ENCODE results near the gene XPNPEP3.

Gene XPNPEP3

GRCh38 chr22:40922484-40923303 lies 65.7 kb downstream of the XPNPEP3 start:
- DNase-seq = no peak

DNA sequence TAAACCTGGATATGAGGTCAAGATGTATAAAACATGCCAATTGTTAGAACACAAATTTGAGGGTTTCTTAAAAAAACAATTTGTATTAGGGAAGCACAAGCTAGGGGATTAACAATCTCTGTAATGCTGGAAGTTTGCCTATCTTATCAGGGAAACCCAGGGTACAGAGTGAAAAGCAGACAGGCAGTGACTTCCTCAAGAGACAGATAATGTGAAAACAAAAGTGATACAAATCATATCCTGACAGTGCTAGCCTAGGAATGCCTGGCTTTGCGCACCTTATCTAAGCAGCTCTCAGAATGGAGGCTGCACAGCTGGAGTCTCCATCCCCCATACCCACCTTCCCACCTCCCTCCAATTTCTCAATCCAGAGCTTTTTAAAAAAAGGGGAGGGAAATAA lies 71.7 kb downstream of the XPNPEP3 start:
- Histone ChIP-seq H3K4me1 (ENCODE audit: control insufficient read depth, insufficient read depth, low read length, poor library complexity, severe bottlenecking) (no peaks in the 10 kb centered on the region), H3K27ac (ENCODE audit: insufficient read depth, low read length, poor library complexity, severe bottlenecking) (no peak overlapping the region), H3K36me3 (ENCODE audit: control insufficient read depth, insufficient read depth, low read length) (peaks cover 37% of the 10 kb centered on the region), H3K27me3 (replicated peaks; ENCODE audit: control insufficient read depth, insufficient read depth, low read length, poor library complexity, severe bottlenecking) (no peaks in the 10 kb centered on the region), H3K9me3 (ENCODE audit: control insufficient read depth, low read length) (no peaks in the 10 kb centered on the region), H3K4me3 (ENCODE audit: insufficient read depth, low read depth, low read length, poor library complexity, severe bottlenecking) (no peak overlapping the region)
- no peak for DNase-seq

More at GRCh38 chr22:40922484-40923303, 65.7 kb downstream of the XPNPEP3 start:
- Histone ChIP-seq H3K27me3 (replicated peaks; ENCODE audit: control insufficient read depth, insufficient read depth, low read length, poor library complexity, severe bottlenecking) (no peaks in the 10 kb centered on the region), H3K36me3 (ENCODE audit: control insufficient read depth, insufficient read depth, low read length) (peaks cover 30% of the 10 kb centered on the region), H3K4me3 (ENCODE audit: insufficient read depth, low read depth, low read length, poor library complexity, severe bottlenecking) (no peak overlapping the region), H3K9me3 (ENCODE audit: control insufficient read depth, low read length) (no peaks in the 10 kb centered on the region), H3K27ac (ENCODE audit: insufficient read depth, low read length, poor library complexity, severe bottlenecking) (peak overlapping the region; percentile 14), H3K4me1 (ENCODE audit: control insufficient read depth, insufficient read depth, low read length, poor library complexity, severe bottlenecking) (no peaks in the 10 kb centered on the region)

- Histone ChIP-seq H3K9me3 (ENCODE audit: control insufficient read depth, low read length) (no peaks in the 10 kb centered on the region), H3K36me3 (ENCODE audit: control insufficient read depth, insufficient read depth, low read length) (peaks cover 8% of the 10 kb centered on the region), H3K4me1 (ENCODE audit: control insufficient read depth, insufficient read depth, low read length, poor library complexity, severe bottlenecking) (no peaks in the 10 kb centered on the region), H3K27me3 (replicated peaks; ENCODE audit: control insufficient read depth, insufficient read depth, low read length, poor library complexity, severe bottlenecking) (no peaks in the 10 kb centered on the region), H3K4me3 (ENCODE audit: insufficient read depth, low read depth, low read length, poor library complexity, severe bottlenecking) (no peak overlapping the region), H3K27ac (ENCODE audit: insufficient read depth, low read length, poor library complexity, severe bottlenecking) (no peak overlapping the region)
- DNase-seq = no peak
Measured at GRCh38 chr22:40932396-40932795, 75.4 kb downstream of the XPNPEP3 start.

DNA sequence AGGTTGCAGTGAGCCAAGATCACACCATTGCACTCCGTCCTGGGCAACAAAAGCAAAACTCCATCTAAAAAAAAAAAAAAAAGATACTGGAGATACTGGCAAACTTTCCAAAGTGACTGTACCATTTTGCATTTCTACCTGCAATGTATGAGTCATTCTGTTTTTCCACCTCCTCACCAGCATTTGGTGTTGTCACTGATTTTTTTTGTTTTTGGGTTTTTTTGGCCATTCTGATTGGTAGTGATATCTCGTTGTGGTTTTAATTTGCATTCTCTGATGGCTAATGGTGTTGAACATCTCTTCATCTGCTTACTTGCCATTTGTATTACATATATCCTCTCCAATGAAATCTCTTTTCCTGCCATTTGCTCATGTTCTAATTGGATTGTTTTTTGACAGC lies 82.3 kb downstream of the XPNPEP3 start:
- H3K9me3 ChIP-seq (ENCODE audit: control insufficient read depth, low read length) = no peaks in the 10 kb centered on the region
- H3K4me3 ChIP-seq (ENCODE audit: insufficient read depth, low read depth, low read length, poor library complexity, severe bottlenecking) = no peak overlapping the region
- H3K27me3 ChIP-seq (replicated peaks; ENCODE audit: control insufficient read depth, insufficient read depth, low read length, poor library complexity, severe bottlenecking) = no peaks in the 10 kb centered on the region
- no peak overlapping the region for H3K27ac ChIP-seq (ENCODE audit: insufficient read depth, low read length, poor library complexity, severe bottlenecking)
- no peaks in the 10 kb centered on the region for H3K36me3 ChIP-seq (ENCODE audit: control insufficient read depth, insufficient read depth, low read length)
- H3K4me1 ChIP-seq (ENCODE audit: control insufficient read depth, insufficient read depth, low read length, poor library complexity, severe bottlenecking) = no peaks in the 10 kb centered on the region
- DNase-seq = no peak

- H3K27me3 ChIP-seq (replicated peaks; ENCODE audit: control insufficient read depth, insufficient read depth, low read length, poor library complexity, severe bottlenecking) = no peaks in the 10 kb centered on the region
- H3K4me3 ChIP-seq (ENCODE audit: insufficient read depth, low read depth, low read length, poor library complexity, severe bottlenecking) = peak within 1 kb of the TSS; percentile 73
- H3K9me3 ChIP-seq (ENCODE audit: control insufficient read depth, low read length) = no peaks in the 10 kb centered on the region
- DNase-seq = peak; percentile 97 to 99 (median 98)
- peak within 1 kb of the TSS; percentile 98 for H3K27ac ChIP-seq (ENCODE audit: insufficient read depth, low read length, poor library complexity, severe bottlenecking)
- H3K4me1 ChIP-seq (ENCODE audit: control insufficient read depth, insufficient read depth, low read length, poor library complexity, severe bottlenecking) = peaks cover 10% of the 10 kb centered on the region
- H3K36me3 ChIP-seq (ENCODE audit: control insufficient read depth, insufficient read depth, low read length) = peaks cover 4% of the 10 kb centered on the region
Measured at GRCh38 chr22:40950962-40951794, 94.2 kb downstream of the XPNPEP3 start, which contains the start of gene RBX1. TSS of gene RBX1 (plus strand) at chr22:40951378. CDS start at chr22:40951399, 21 bp downstream.

DNA sequence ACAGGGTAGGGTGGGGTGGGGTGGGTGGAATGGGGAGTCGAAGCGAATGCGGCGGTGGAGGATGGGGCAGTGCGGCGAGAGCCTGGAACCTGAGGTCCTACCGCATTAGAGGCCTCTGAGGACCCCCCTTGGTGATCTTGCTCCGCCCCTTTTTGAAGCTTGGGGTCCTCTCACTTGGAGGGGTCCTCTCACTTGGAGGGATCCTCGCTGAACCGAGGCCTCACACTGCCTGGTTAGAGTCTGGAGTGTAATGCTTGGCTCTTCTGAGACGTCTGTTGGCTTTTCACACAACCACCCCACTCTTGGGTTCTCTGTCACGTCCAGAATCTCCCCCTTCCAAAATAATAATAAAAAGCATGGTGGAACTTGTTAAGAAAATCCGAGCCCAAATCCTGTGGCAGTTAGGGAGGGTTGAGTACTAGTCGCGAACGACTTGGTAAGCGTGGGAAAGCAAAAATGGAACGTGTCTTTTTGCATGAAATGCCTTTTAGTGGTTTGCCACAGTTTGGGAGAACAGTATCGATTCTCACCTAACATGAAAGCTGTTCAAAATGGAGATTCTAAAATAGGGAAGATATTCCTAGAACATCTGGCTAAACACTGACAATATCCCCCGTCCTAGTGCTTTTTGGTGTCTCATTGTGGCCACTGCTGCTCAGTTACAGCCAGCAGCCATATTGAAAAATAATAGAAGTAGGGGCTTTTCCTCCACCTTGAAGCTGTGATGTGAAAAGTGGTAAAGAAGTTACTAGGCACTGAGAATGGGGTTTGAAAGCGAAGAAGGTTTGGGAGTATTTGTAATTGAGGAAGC lies 95.1 kb downstream of the XPNPEP3 start:
- H3K27ac ChIP-seq (ENCODE audit: insufficient read depth, low read length, poor library complexity, severe bottlenecking) = peak overlapping the region; percentile 89
- no peaks in the 10 kb centered on the region for H3K27me3 ChIP-seq (replicated peaks; ENCODE audit: control insufficient read depth, insufficient read depth, low read length, poor library complexity, severe bottlenecking)
- peaks cover 4% of the 10 kb centered on the region for H3K36me3 ChIP-seq (ENCODE audit: control insufficient read depth, insufficient read depth, low read length)
- H3K9me3 ChIP-seq (ENCODE audit: control insufficient read depth, low read length) = no peaks in the 10 kb centered on the region
- peak in 1 of 3 donors; percentile 4 for DNase-seq
- peaks cover 10% of the 10 kb centered on the region for H3K4me1 ChIP-seq (ENCODE audit: control insufficient read depth, insufficient read depth, low read length, poor library complexity, severe bottlenecking)
- H3K4me3 ChIP-seq (ENCODE audit: insufficient read depth, low read depth, low read length, poor library complexity, severe bottlenecking) = peak overlapping the region; percentile 73

DNA sequence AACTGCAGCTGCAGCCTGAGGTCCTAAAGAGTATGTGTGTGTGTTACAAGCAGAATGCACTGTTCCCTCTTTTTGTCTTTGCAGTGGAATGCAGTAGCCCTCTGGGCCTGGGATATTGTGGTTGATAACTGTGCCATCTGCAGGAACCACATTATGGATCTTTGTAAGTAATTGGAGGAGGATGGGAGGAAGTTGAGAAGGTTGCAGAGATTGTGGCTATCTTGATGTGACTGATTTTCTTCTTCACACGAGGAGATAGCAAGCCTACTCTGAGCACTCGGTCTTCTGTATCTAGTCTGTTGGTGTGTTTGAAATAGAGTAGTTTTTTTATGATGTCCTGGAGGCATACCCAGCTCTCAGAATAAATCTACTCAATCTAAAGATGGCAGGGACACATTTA lies 96.5 kb downstream of the XPNPEP3 start:
- no peak for DNase-seq
- no peak overlapping the region for H3K4me3 ChIP-seq (ENCODE audit: insufficient read depth, low read depth, low read length, poor library complexity, severe bottlenecking)
- H3K27ac ChIP-seq (ENCODE audit: insufficient read depth, low read length, poor library complexity, severe bottlenecking) = no peak overlapping the region
- no peaks in the 10 kb centered on the region for H3K9me3 ChIP-seq (ENCODE audit: control insufficient read depth, low read length)
- H3K4me1 ChIP-seq (ENCODE audit: control insufficient read depth, insufficient read depth, low read length, poor library complexity, severe bottlenecking) = peaks cover 10% of the 10 kb centered on the region
- H3K27me3 ChIP-seq (replicated peaks; ENCODE audit: control insufficient read depth, insufficient read depth, low read length, poor library complexity, severe bottlenecking) = no peaks in the 10 kb centered on the region
- peaks cover 4% of the 10 kb centered on the region for H3K36me3 ChIP-seq (ENCODE audit: control insufficient read depth, insufficient read depth, low read length)

- Histone ChIP-seq H3K27ac (ENCODE audit: insufficient read depth, low read length, poor library complexity, severe bottlenecking) (no peak overlapping the region), H3K4me1 (ENCODE audit: control insufficient read depth, insufficient read depth, low read length, poor library complexity, severe bottlenecking) (peaks cover 10% of the 10 kb centered on the region), H3K27me3 (replicated peaks; ENCODE audit: control insufficient read depth, insufficient read depth, low read length, poor library complexity, severe bottlenecking) (no peaks in the 10 kb centered on the region), H3K4me3 (ENCODE audit: insufficient read depth, low read depth, low read length, poor library complexity, severe bottlenecking) (no peak overlapping the region), H3K9me3 (ENCODE audit: control insufficient read depth, low read length) (no peaks in the 10 kb centered on the region), H3K36me3 (ENCODE audit: control insufficient read depth, insufficient read depth, low read length) (peaks cover 4% of the 10 kb centered on the region)
- DNase-seq = no peak
Measured at GRCh38 chr22:40954113-40954512, 97.2 kb downstream of the XPNPEP3 start.

DNA sequence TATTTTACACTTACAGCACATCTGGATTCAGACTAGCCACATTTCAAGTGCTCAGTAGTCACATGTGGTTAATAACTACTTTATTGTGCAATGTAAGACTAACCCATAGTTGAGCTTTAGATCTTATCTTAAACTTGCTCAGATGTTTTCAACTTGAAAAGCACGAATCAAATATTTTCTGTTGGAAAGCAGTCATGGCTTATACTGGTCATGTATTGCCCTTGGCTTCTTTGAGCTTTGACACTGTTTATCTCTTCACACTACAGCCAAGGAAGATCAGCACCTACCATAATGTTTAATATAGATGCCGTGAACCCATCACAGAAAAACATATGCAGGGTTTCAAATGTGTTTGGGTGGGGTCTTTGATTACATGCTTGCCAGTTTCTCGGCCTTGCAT lies 98.6 kb downstream of the XPNPEP3 start:
- no peak for DNase-seq
- no peaks in the 10 kb centered on the region for H3K27me3 ChIP-seq (replicated peaks; ENCODE audit: control insufficient read depth, insufficient read depth, low read length, poor library complexity, severe bottlenecking)
- H3K4me3 ChIP-seq (ENCODE audit: insufficient read depth, low read depth, low read length, poor library complexity, severe bottlenecking) = no peak overlapping the region
- H3K36me3 ChIP-seq (ENCODE audit: control insufficient read depth, insufficient read depth, low read length) = peaks cover 4% of the 10 kb centered on the region
- no peaks in the 10 kb centered on the region for H3K9me3 ChIP-seq (ENCODE audit: control insufficient read depth, low read length)
- H3K4me1 ChIP-seq (ENCODE audit: control insufficient read depth, insufficient read depth, low read length, poor library complexity, severe bottlenecking) = peaks cover 5% of the 10 kb centered on the region
- no peak overlapping the region for H3K27ac ChIP-seq (ENCODE audit: insufficient read depth, low read length, poor library complexity, severe bottlenecking)
